ENCODE measurements around the gene PIGU.

PIGU gene

GRCh38 chr20:34708621-34709043, 31.7 kb upstream of the PIGU start:
- H3K27ac ChIP-seq, result no peak overlapping the region
- no peak for DNase-seq (ENCODE audit: low read depth, low spot score)

GRCh38 chr20:34706912-34707784, 30.3 kb upstream of the PIGU start:
- DNase-seq (ENCODE audit: low read depth, low spot score), result no peak
- H3K27ac ChIP-seq, result no peak overlapping the region

DNA sequence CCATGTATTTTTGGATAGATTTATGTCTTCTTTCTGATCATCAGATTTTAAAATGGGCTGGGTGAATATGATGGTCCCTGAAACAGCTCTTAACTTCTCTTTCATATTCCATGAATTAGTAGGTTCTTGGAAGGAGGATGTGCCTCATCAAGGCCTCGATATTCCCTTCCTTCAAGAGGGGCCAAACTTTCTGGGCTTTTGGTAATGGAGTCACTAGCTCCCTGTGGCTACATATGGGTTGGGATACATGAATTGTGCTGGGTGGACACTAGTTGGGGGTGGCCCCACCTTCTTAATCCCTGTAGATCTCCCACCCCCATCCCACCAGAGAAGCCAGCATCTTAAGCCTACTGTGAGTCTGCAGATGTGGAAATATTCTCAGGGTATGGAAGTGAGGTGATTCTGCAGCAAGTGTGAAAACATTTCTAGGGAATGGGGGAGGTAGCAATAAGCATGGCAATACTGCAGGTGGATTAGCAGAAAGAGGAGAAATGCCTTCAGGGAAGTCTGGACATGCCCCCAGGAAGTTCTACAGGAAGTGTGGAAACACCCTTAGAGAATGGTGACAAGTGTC, 29.5 kb upstream of the PIGU start:
- H3K27ac ChIP-seq, result no peak overlapping the region
- no peak for DNase-seq (ENCODE audit: low read depth, low spot score)

DNA sequence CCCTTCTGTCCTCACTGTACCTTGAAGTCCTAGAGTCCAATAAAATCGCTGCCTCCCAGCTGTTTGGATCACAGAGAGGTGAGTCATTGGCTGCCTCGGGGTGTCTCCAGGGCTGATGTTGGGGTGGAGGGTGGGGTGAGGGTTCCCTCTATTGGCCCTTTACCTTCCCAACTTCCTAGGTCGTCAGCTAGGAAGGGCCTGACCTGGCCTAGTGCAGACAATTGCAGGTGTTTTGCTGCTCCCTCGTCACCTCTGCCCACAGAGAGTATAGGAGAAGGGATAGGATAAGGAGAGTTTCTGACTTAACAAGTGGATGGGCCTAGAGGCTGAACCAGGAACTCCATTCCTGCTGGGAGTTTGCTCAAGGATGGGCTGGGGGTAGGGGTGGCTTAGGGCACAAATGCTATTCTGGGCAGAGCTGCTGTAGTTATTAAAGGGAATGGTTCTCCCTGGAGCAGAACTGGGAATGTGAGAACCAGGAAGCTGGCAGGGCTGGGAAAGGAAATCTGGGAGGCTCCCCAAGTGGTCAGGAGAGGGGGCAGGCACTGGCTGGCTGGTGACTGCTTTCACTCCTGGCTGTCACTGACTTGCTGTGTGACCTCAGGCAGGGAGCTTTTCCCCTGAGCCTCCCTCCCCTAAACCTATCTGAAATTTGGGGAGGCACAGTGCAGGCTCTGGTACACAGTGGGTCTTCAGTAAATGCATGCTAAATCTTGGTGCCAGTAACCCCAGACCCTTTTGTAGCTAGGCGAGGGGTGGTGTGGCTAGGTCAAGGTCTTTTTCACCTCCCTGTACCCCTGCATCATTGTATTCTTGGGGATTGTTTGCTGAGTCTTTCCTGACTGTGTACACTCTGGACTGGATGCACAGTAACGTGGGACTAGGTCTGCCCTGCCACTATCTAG, 28.8 kb upstream of the PIGU start:
- peak overlapping the region; percentile 90 for H3K27ac ChIP-seq
- no peak for DNase-seq (ENCODE audit: low read depth, low spot score)

- H3K27ac ChIP-seq, result peak overlapping the region; percentile 90
- no peak for DNase-seq (ENCODE audit: low read depth, low spot score)
Measured at GRCh38 chr20:34705008-34705396, 28.1 kb upstream of the PIGU start.

- peak within 1 kb of the TSS; percentile 90 for H3K27ac ChIP-seq
- DNase-seq (ENCODE audit: low read depth, low spot score), result no peak
Measured at GRCh38 chr20:34704177-34705007, 27.5 kb upstream of the PIGU start, which contains the start of gene TP53INP2. Gene TP53INP2 (plus strand): TSS chr20:34704344. CDS start chr20:34708740, 4,396 bp downstream.

- peak overlapping the region; percentile 90 for H3K27ac ChIP-seq
- no peak for DNase-seq (ENCODE audit: low read depth, low spot score)
Measured at GRCh38 chr20:34703424-34704176, 26.7 kb upstream of the PIGU start.

- no peak overlapping the region for H3K27ac ChIP-seq
- no peak for DNase-seq (ENCODE audit: low read depth, low spot score)
Measured at GRCh38 chr20:34703061-34703423, 26.1 kb upstream of the PIGU start.

GRCh38 chr20:34701405-34702085, 24.7 kb upstream of the PIGU start:
- H3K27ac ChIP-seq, result no peak overlapping the region
- no peak for DNase-seq (ENCODE audit: low read depth, low spot score)

DNA sequence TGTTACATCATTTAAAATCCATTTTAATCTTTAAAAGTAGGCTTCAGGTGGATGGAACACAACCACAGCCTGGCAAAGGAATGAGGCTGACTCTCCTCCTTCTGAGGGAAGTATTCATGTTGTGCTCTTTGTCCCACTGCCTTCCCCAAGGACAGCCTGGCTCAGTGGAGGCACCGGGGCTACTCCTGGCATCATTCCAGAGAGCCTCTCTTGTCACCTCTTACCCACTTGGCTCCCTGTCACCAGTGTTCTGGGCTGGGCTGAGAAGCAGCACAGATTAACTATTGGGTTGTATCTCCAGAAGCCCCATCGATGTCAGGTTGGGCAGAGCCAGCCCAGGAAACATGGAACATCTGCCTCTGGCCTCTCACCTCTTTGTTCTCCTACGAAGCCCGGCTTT, 16.5 kb upstream of the PIGU start:
- no peak for DNase-seq (ENCODE audit: low read depth, low spot score)

DNA sequence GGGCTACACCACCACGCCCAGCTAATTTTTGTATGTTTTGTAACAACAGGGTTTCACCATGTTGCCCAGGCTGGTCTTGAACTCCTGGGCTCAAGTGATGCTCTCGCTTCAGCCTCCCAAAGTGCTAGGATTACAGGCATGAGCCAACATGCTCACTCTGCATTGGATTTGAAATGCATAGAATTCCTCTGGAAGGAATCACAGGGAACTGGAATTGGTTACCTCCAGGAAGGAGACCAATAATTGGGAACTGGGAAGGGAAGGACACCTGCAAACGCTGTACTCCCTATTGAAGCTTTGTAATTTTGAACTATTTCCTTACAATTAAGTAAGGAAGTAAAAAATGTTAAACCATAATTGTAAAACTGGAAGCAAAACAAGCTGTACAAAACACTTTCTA, 14.9 kb upstream of the PIGU start:
- H3K27ac ChIP-seq, result no peak overlapping the region
- DNase-seq (ENCODE audit: low read depth, low spot score), result no peak

More for the DNA sequence above, 16.5 kb upstream of the PIGU start:
- no peak overlapping the region for H3K27ac ChIP-seq

GRCh38 chr20:34689486-34689885, 12.6 kb upstream of the PIGU start:
- no peak for DNase-seq (ENCODE audit: low read depth, low spot score)
- no peak overlapping the region for H3K27ac ChIP-seq

DNA sequence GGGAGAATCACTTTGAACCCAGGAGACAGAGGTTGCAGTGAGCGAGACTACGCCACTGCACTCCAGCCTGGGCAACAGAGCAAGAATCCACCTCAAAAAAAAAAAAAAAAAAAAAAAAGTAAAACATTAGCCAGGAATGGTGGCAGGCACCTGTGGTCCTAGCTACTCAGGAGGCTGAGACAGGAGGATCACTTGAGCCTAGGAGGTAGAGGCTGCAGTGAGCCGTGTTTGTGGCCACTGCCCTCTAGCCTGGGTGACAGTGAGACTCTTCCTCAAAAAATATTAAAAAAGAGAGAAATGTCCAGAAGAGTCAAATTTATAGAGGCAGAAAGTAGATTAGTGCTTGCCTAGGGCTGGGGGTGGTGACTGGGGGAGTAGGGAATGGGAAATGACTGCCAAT, 6.8 kb upstream of the PIGU start:
- H3K27ac ChIP-seq, result no peak overlapping the region
- DNase-seq (ENCODE audit: low read depth, low spot score), result no peak

DNA sequence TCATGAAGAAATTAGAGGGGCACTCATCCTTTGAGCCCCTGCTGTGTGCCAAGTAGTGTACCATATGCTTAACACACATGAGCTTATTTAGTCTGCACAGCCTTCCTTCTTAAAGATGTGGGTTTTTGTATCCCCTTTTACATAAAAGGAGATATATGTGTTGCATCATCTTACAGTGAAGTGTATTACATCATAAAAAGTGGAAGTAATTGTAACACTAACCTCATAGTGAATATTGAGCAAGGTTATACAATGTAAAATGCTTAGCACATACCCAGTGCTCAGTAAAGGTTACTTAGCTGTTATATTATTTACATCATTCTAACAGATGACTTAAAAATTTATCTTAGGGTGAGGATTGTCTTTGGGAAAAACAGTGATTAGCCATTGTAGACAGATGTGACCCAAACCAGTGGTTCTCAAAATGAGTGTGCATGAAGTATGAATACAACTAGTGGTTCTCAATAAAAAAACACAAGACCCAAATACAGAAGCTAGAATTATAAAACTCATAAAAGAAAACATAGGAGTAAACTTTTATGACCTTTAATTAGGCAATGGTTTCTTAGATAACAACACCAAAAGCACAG, 3.8 kb upstream of the PIGU start:
- no peak overlapping the region for H3K27ac ChIP-seq
- no peak for DNase-seq (ENCODE audit: low read depth, low spot score)

GRCh38 chr20:34675993-34676641, 775 bp downstream of the PIGU start:
- H3K27ac ChIP-seq, result peak overlapping the region; percentile 39
- DNase-seq (ENCODE audit: low read depth, low spot score), result no peak

DNA sequence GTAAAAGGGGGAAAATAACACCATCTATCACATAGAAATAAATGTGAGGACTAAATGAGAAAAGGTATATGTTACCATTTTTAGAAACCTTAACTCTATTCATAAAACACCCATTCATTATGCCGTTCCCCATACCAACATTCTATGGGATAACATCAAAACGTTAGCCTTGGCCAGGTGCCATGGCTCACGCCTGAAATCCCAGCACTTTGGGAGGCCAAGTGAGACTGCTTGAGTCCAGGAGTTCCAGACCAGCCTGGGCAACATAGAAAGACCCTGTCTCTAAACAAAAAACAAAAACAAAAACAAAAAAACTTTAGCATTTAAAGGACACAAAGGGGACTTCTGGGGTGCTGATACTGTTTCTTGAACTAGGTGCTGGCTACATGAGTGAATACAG, 1.3 kb downstream of the PIGU start:
- H3K27ac ChIP-seq, result no peak overlapping the region

DNA sequence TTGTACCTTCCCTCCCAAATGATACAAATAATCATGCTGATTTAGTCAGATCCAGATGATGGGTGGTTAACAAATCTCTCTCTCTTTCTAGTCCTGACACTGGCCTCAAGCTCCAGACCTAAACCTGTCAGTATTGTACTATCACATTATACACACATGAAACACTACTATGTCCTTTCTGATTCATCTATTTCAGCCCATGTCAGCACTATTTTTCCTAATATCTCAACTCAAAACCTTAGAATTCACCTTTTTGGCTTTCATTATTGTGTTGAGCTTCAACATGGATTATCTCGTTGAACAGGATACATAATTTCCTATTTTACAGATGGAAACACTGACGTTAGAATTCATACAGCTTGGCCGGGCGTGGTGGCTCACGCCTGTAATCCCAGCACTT, 3.5 kb downstream of the PIGU start:
- no peak for DNase-seq (ENCODE audit: low read depth, low spot score)
- H3K27ac ChIP-seq, result no peak overlapping the region

More for the DNA sequence above, 1.3 kb downstream of the PIGU start:
- DNase-seq (ENCODE audit: low read depth, low spot score), result no peak

GRCh38 chr20:34669094-34669493, 7.8 kb downstream of the PIGU start:
- H3K27ac ChIP-seq, result no peak overlapping the region
- no peak for DNase-seq (ENCODE audit: low read depth, low spot score)
